DOHH2 (cell line): ENCODE data around the gene BUB1.

Experiments used
- H3F3A ChIP-seq: fragments of 200-600 bp; sonication (generic), shearing (Covaris generic); 2 replicates; pipeline ENCODE4 v1.6.0; 2016; ENCODE audit warnings: antibody characterized with exemption, mild to moderate bottlenecking; ENCODE audit not compliant: control insufficient read depth, insufficient read depth
- H3K27ac ChIP-seq: fragments of 200-600 bp; sonication (generic); 2 replicates; pipeline ENCODE4 v1.5.1; 2014; ENCODE audit warnings: low read depth, mild to moderate bottlenecking, low read length, moderate library complexity
- H3K27me3 ChIP-seq: fragments of 200-600 bp; sonication (generic); 2 replicates; pipeline ENCODE4 v1.6.1; 2014; ENCODE audit warnings: mild to moderate bottlenecking, low read length, mixed read lengths; ENCODE audit not compliant: control insufficient read depth
- H3K36me3 ChIP-seq: fragments of 200-600 bp; sonication (generic); 2 replicates; pipeline ENCODE4 v1.6.1; 2014; ENCODE audit warnings: mild to moderate bottlenecking, low read length, moderate library complexity, mixed read lengths; ENCODE audit not compliant: control insufficient read depth
- H3K4me1 ChIP-seq: fragments of 200-600 bp; sonication (generic); 2 replicates; pipeline ENCODE4 v1.6.1; 2014; ENCODE audit warnings: mild to moderate bottlenecking, low read length, mixed read lengths; ENCODE audit not compliant: control insufficient read depth
- H3K4me2 ChIP-seq: fragments of 200-600 bp; sonication (generic); 2 replicates; pipeline ENCODE4 v1.6.0; 2014; ENCODE audit warnings: mild to moderate bottlenecking, low read length, moderate library complexity
- H3K4me3 ChIP-seq: fragments of 200-600 bp; sonication (generic); 2 replicates; pipeline ENCODE4 v1.5.1; 2014; ENCODE audit warnings: mild to moderate bottlenecking, low read length, mixed read lengths
- H3K79me2 ChIP-seq: fragments of 200-600 bp; sonication (generic); 2 replicates; pipeline ENCODE4 v1.6.1; 2014; ENCODE audit warnings: mild to moderate bottlenecking, low read length, mixed read lengths; ENCODE audit not compliant: control insufficient read depth
- H3K9me2 ChIP-seq: fragments of 200-600 bp; sonication (generic); replicated peaks from 2 replicates; pipeline ENCODE4 v1.6.1; 2014; ENCODE audit warnings: mild to moderate bottlenecking, low read length, mixed read lengths; ENCODE audit not compliant: control insufficient read depth
- H3K9me3 ChIP-seq: fragments of 200-600 bp; sonication (generic); 2 replicates; pipeline ENCODE4 v1.6.1; 2014; ENCODE audit warnings: antibody characterized with exemption, low read length, mixed read lengths; ENCODE audit not compliant: control insufficient read depth, insufficient read depth
- H4K20me1 ChIP-seq: fragments of 200-600 bp; sonication (generic); 2 replicates; pipeline ENCODE4 v1.6.0; 2014; ENCODE audit warnings: low read depth, mild to moderate bottlenecking, antibody characterized with exemption, low read length, moderate library complexity; ENCODE audit not compliant: control insufficient read depth, insufficient read depth
- CTCF ChIP-seq: fragments of 200-600 bp; sonication (generic); IDR thresholded peaks from one replicate; pipeline ENCODE4 v1.5.1; 2014; ENCODE audit warnings: antibody characterized with exemption, mild to moderate bottlenecking, low read depth, low read length; ENCODE audit not compliant: poor library complexity, severe bottlenecking
- EZH2phosphoT487 ChIP-seq: fragments of 200-600 bp; sonication (generic); IDR thresholded peaks from 2 replicates; pipeline ENCODE4 v1.6.1; 2017; ENCODE audit warnings: borderline replicate concordance, mild to moderate bottlenecking, antibody characterized with exemption, low read length, moderate library complexity, mixed read lengths

The BUB1 gene

DNA sequence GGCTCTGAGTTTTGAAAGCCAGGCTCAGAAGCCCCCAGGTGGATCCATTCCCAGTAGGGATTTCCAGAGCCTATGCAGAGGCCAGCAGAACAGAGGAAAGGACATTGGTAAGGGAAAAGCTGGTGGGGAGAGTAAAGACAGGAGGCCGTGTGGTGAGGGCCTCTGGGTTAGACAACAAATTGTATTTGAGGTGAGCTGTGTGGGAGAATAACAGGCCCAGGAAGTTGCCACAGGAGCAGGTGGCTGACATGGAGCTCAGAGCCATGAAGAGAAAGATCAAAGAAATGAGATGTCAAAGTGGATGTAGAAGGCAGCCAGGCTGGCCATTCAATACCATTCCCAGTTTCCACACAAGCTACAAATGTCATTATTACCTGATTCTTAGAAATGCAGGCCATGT is 8.8 kb downstream of the BUB1 start:
- Histone ChIP-seq H3K4me1 (no peaks in the 10 kb centered on the region), H3K27ac (no peak overlapping the region), H3K4me2 (no peak overlapping the region), H3K4me3 (no peak overlapping the region), H3K9me2 (no peaks in the 10 kb centered on the region), H3K27me3 (no peaks in the 10 kb centered on the region), H3K9me3 (no peaks in the 10 kb centered on the region), H4K20me1 (no peaks in the 10 kb centered on the region), H3K79me2 (peaks cover 76% of the 10 kb centered on the region), H3K36me3 (peaks cover 98% of the 10 kb centered on the region), H3F3A (peaks cover 2% of the 10 kb centered on the region; the same call in 1 of the 2 replicates)
- TF ChIP-seq EZH2phosphoT487 (no peak), CTCF (no peak)

DNA sequence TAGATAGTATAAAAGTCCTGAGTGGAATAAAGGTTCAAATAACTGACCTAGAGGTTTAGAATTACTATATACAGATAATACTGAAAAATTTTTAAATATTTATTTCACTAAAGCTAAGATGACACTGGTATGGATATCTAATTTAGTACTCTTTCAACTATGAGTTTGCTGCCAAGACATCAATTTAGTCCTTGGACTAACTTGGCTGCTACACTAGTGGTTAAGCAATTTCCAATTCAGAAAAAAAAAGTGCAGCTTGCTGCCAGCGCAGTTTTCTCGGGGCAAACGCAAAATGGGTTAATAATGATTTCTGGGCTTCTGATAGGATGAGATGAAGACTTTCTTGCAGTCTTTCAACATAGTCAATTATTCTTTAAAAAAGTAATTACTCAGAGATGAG is 10.8 kb downstream of the BUB1 start:
- Histone ChIP-seq H3K36me3 (peaks cover 96% of the 10 kb centered on the region), H3K4me2 (no peak overlapping the region), H3K9me2 (no peaks in the 10 kb centered on the region), H4K20me1 (no peaks in the 10 kb centered on the region), H3K9me3 (no peaks in the 10 kb centered on the region), H3F3A (peaks cover 2% of the 10 kb centered on the region; the same call in 1 of the 2 replicates), H3K79me2 (peaks cover 70% of the 10 kb centered on the region), H3K4me1 (no peaks in the 10 kb centered on the region), H3K4me3 (no peak overlapping the region), H3K27ac (no peak overlapping the region), H3K27me3 (no peaks in the 10 kb centered on the region)
- no peak for TF ChIP-seq EZH2phosphoT487
- no peak for TF ChIP-seq CTCF

- H3K9me3 ChIP-seq = no peaks in the 10 kb centered on the region
- H3K36me3 ChIP-seq = peaks cover 97% of the 10 kb centered on the region
- H3K4me2 ChIP-seq = no peak overlapping the region
Observed at GRCh38 chr2:110664135-110664534, 13.7 kb downstream of the BUB1 start.

More at GRCh38 chr2:110664135-110664534, 13.7 kb downstream of the BUB1 start:
- Histone ChIP-seq H4K20me1 (no peaks in the 10 kb centered on the region), H3F3A (no peaks in the 10 kb centered on the region; the same call in 1 of the 2 replicates), H3K79me2 (peaks cover 64% of the 10 kb centered on the region), H3K27ac (no peak overlapping the region), H3K4me3 (no peak overlapping the region), H3K27me3 (no peaks in the 10 kb centered on the region), H3K9me2 (no peaks in the 10 kb centered on the region), H3K4me1 (no peaks in the 10 kb centered on the region)
- no peak for TF ChIP-seq CTCF
- TF ChIP-seq EZH2phosphoT487 = no peak
